Retinal pigment epithelial cell (primary cell): ENCODE data around the gene CHKB.

ENCODE experiments used
- DNase-seq: peaks from one replicate; pipeline ENCODE4 v3.0.0-alpha.2; 2010; ENCODE audit warnings: low read depth
- H3K4me3 ChIP-seq: 2 replicates; pipeline ENCODE4 v1.5.1; 2011; ENCODE audit warnings: mild to moderate bottlenecking, low read length, control low read depth, moderate library complexity
- CTCF ChIP-seq: conservative IDR thresholded peaks from 2 replicates; pipeline ENCODE4 v1.5.1; 2011; ENCODE audit warnings: low read depth, low read length, control low read depth, inconsistent platforms

CHKB gene

GRCh38 chr22:50600967-50601668 lies 18.5 kb upstream of the CHKB start:
- DNase-seq, result no peak
- H3K4me3 ChIP-seq, result no peak overlapping the region

GRCh38 chr22:50600538-50600937 lies 17.9 kb upstream of the CHKB start, which contains the start of gene MAPK8IP2:
TSS of gene MAPK8IP2 (plus strand) at chr22:50600793. CDS start at chr22:50600819, 26 bp downstream.
- no peak for TF ChIP-seq CTCF
- no peak for DNase-seq
- no peak within 1 kb of the TSS for H3K4me3 ChIP-seq

More at GRCh38 chr22:50600967-50601668, 18.5 kb upstream of the CHKB start:
- TF ChIP-seq CTCF, result no peak

GRCh38 chr22:50599816-50600455 lies 17.3 kb upstream of the CHKB start:
- H3K4me3 ChIP-seq, result no peak overlapping the region
- no peak for TF ChIP-seq CTCF
- DNase-seq, result no peak

- no peak for DNase-seq
- no peak for TF ChIP-seq CTCF
- H3K4me3 ChIP-seq, result no peak overlapping the region
These were observed 14.4 kb upstream of the CHKB start for GRCh38 chr22:50597097-50597496.

GRCh38 chr22:50595189-50595588 lies 12.5 kb upstream of the CHKB start:
- no peak overlapping the region for H3K4me3 ChIP-seq
- no peak for TF ChIP-seq CTCF
- DNase-seq, result no peak

GRCh38 chr22:50587407-50587806 lies 4.8 kb upstream of the CHKB start:
- TF ChIP-seq CTCF, result no peak
- no peak for DNase-seq
- no peak overlapping the region for H3K4me3 ChIP-seq

GRCh38 chr22:50586416-50586815 lies 3.8 kb upstream of the CHKB start:
- DNase-seq, result no peak
- no peak overlapping the region for H3K4me3 ChIP-seq
- TF ChIP-seq CTCF, result no peak
